ENCODE measurements around the gene FANCE.

The FANCE gene

GRCh38 chr6:35484921-35485392, 32.8 kb downstream of the FANCE start:
- DNase-seq (ENCODE audit: low read depth), result no peak

- no peak for DNase-seq (ENCODE audit: low read depth)
Observed at GRCh38 chr6:35485402-35485877, 33.3 kb downstream of the FANCE start.

- no peak for DNase-seq (ENCODE audit: low read depth)
Observed at GRCh38 chr6:35486005-35486925, 34.1 kb downstream of the FANCE start.

DNA sequence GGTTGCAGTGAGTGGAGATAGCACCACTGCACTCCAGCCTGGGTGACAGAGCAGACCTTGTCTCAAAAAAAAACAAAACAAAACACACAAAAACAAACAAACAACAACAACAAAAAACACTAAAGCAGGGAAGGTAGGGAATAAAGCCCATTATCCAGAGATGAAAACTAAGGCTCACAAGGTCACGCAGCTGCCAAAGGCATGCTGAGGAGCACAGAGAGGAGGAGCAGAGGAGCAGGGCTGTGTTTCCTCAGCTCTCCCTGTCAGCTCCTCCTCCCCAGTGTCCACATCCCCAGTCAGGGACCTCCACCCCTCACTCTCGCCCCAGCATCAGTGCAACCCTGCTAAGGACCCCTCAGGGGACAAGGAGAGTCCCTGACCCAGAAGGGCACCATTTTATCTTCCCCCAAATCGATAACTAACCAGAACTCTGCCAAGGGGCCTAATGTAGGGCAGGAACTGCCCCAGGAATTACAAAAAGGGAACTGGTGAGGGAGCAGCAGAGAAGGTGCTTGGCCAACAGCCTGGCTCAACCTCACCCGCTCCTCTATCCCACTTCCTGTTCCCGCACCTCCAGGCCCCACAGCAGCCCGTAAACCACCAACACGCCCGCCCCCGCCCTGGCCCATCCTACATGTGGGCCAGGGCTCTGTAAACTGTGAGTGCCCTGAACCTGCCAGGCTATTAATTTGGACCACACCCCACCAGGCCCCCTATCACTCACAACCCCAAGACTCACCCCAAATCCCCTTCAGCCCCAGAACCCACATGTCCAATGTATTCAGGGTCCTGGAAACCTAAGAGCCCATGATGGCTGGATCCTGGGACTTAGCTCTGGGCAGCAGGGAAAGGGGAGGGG, 35.7 kb downstream of the FANCE start:
- DNase-seq (ENCODE audit: low read depth), result no peak

DNA sequence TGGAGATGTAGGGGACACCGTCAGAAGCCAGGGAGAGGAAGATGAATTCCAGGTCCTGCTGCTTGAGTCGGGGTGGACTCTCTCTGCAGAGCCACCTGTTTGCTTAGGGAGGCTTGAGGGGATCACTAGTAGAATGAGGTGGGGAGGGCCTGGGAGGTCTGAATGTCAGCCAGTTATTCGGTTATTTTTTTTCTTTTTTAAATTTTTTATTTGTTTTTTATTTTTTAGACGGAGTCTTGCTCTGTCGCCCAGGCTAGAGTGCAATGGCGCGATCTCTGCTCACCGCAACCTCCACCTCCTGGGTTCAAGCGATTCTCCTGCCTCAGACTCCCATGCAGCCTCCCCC, 36.4 kb downstream of the FANCE start:
- DNase-seq (ENCODE audit: low read depth), result no peak

DNA sequence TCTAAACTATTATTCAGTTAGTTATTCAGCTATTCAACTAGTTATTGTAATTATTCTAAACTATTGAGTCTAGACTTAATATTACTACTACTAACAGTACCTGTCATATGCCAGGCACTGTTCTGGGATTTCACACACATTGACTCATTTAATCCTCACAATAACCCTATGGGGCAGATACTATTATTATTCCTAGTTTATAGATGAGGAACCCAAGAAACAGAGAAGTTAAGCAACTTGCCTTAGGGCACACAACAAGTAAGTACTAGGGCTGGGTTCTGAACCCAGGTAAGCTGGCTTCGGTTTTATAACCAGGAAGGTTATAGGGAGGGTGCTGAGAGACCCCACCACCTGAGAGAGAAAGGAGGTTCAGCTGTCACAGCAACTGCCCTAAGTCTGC, 36.9 kb downstream of the FANCE start:
- no peak for DNase-seq (ENCODE audit: low read depth)

- DNase-seq (ENCODE audit: low read depth), result no peak
Observed at GRCh38 chr6:35489995-35490791, 38.1 kb downstream of the FANCE start.

GRCh38 chr6:35490821-35491557, 38.9 kb downstream of the FANCE start:
- no peak for DNase-seq (ENCODE audit: low read depth)

- no peak for DNase-seq (ENCODE audit: low read depth)
Observed at GRCh38 chr6:35491558-35492257, 39.6 kb downstream of the FANCE start.

GRCh38 chr6:35492258-35492973, 40.3 kb downstream of the FANCE start:
- no peak for DNase-seq (ENCODE audit: low read depth)

- no peak for DNase-seq (ENCODE audit: low read depth)
Observed at GRCh38 chr6:35492974-35493284, 40.8 kb downstream of the FANCE start.

- DNase-seq (ENCODE audit: low read depth), result no peak
Observed at GRCh38 chr6:35493307-35493983, 41.3 kb downstream of the FANCE start.

GRCh38 chr6:35494161-35494563, 42.0 kb downstream of the FANCE start:
- no peak for DNase-seq (ENCODE audit: low read depth)

- DNase-seq (ENCODE audit: low read depth), result no peak
Observed at GRCh38 chr6:35495258-35496035, 43.3 kb downstream of the FANCE start.

GRCh38 chr6:35496036-35496840, 44.1 kb downstream of the FANCE start:
- no peak for DNase-seq (ENCODE audit: low read depth)

DNA sequence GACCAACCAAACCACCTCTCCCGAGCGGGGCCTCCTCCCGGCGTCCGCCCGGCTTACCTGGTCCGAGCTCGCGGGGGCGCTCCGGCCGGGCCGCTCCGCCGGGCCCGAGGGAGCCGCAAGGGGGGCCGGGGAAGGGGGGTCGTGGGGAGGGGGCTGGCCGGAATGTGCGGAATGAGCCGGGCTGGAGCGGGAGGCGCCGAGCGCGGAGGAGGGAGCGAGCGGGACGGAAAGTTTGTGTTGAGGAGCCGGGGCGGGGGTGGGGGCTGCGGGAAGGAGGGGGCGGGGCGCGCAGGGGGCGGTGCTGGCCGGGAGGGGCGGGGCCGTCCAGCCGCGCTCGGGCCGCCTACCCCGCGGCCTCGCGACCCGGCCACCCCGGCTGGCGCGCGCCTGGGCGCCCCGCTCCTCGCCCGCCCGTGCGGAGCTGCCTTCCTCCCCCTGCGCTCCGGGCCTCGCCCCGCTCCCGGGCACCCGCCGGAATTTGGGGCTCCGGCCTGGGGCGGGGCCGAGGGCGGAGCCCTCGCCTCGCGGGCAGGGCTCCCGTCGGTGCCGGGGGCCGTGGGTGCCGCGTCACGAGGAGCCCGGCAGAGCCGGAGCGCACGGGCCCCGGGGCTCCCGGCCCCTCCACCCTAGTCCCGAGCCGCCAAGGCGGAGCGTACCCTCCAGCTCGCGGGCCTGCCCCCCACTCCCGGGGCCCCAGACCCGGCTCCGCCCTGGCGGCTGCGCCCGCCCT, 44.9 kb downstream of the FANCE start, which contains the start of gene TEAD3:
TEAD3 (minus strand) TSS at position 239 of the 730 bp plus-strand sequence.
- peak; percentile 41 for DNase-seq (ENCODE audit: low read depth)
